ENCODE measurements around the gene UBE2G2. TPM values are rescaled to one million over a fixed set of nuclear protein-coding genes. Genes with fewer than 3 reads are reported as not detected.

The UBE2G2 gene
- total and polyA plus RNA-seq, 2 donors (not counting 3 experiments of a cell fraction or from before 2014, with no cell fraction given), result 95.0 to 114 TPM

DNA sequence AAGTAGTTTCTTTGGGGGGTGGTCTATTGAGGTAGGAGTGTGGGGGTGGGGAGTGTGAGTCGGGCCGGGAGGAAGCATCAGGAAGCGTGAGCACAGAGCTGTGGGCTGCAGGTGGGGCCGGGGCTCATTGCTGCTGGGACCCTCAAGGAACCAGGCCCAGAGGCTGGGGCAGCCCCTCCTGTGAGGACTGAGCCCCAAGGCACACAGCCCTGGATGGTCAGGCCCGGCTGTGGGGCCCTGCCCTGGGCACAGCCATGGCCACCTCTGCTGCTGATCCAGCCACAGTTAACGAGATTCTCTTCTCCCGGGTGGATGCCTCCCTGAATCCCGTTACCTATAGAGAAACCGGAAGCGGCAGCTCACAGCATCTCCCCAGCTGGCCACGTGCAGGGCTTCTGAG is 39.2 kb upstream of the UBE2G2 start:
- FAIRE-seq (no peak), DNase-seq (ENCODE audit: low read depth, low spot score) (no peak)
- BruUV-seq (replicated peaks), result no TSS peak
- Histone ChIP-seq H4K20me1 (replicated peaks; ENCODE audit: control insufficient read depth, extremely low read depth, insufficient read depth, low read length) (no peaks in the 10 kb centered on the region), H3K9ac (replicated peaks; ENCODE audit: extremely low read depth, insufficient read depth, low read length) (no peak overlapping the region), H3K36me3 (ENCODE audit: control insufficient read depth in 2 of 2, extremely low read depth in 1 of 2, insufficient read depth in 2 of 2, low read length in 2 of 2) (no peaks in the 10 kb centered on the region), H3K4me2 (ENCODE audit: insufficient read depth, low read length) (no peak overlapping the region), H3K4me1 (ENCODE audit: control insufficient read depth, extremely low read depth, insufficient read depth, low read length) (peaks cover 1% of the 10 kb centered on the region), H3K9me1 (replicated peaks; ENCODE audit: control insufficient read depth, extremely low read depth, insufficient read depth, low read length) (no peaks in the 10 kb centered on the region), H3K79me2 (ENCODE audit: control insufficient read depth, insufficient read depth, low read length) (no peaks in the 10 kb centered on the region), H2AFZ (ENCODE audit: low read depth, low read length) (no peak overlapping the region), H3K27me3 (ENCODE audit: control insufficient read depth in 2 of 2, insufficient read depth in 2 of 2, low read length in 2 of 2) (peaks cover 2 to 4% of the 10 kb centered on the region in 2 experiments), H3K4me3 (replicated peaks in 1 of 3; ENCODE audit: insufficient read depth in 1 of 3, low read depth in 1 of 3, low read length in 3 of 3) (no peak overlapping the region), H3K9me3 (replicated peaks; ENCODE audit: control insufficient read depth, insufficient read depth, low read length) (no peaks in the 10 kb centered on the region), H3K27ac (ENCODE audit: insufficient read depth, low read depth, low read length) (no peak overlapping the region)
- ChIA-PET CTCF (no interaction called here), POLR2A (no interaction called here)
- intact Hi-C loops (cut with micrococcal nuclease), result no loop called here
- no peak for TF ChIP-seq JUN (IDR thresholded peaks at IDR 0.05; ENCODE audit: borderline replicate concordance, insufficient read depth, insufficient read length, low read depth)
- TF ChIP-seq POLR2A (IDR thresholded peaks at IDR 0.05; ENCODE audit: low read depth, low read length), result no peak
- TF ChIP-seq MYC (IDR thresholded peaks at IDR 0.05; ENCODE audit: low read depth, low read length), result no peak
- no peak for TF ChIP-seq POLR2AphosphoS5 (IDR thresholded peaks at IDR 0.05; ENCODE audit: insufficient read depth, low read depth, low read length)
- TF ChIP-seq, protein P1, sequence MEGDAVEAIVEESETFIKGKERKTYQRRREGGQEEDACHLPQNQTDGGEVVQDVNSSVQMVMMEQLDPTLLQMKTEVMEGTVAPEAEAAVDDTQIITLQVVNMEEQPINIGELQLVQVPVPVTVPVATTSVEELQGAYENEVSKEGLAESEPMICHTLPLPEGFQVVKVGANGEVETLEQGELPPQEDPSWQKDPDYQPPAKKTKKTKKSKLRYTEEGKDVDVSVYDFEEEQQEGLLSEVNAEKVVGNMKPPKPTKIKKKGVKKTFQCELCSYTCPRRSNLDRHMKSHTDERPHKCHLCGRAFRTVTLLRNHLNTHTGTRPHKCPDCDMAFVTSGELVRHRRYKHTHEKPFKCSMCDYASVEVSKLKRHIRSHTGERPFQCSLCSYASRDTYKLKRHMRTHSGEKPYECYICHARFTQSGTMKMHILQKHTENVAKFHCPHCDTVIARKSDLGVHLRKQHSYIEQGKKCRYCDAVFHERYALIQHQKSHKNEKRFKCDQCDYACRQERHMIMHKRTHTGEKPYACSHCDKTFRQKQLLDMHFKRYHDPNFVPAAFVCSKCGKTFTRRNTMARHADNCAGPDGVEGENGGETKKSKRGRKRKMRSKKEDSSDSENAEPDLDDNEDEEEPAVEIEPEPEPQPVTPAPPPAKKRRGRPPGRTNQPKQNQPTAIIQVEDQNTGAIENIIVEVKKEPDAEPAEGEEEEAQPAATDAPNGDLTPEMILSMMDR (IDR thresholded peaks at IDR 0.05; ENCODE audit: extremely low read depth in 1 of 2, insufficient read depth in 1 of 2, low read depth in 1 of 2, low read length in 2 of 2), result no peak
- no peak for TF ChIP-seq FOS (IDR thresholded peaks at IDR 0.05; ENCODE audit: borderline replicate concordance, insufficient read depth, low read length)
- TF ChIP-seq EZH2 (IDR thresholded peaks at IDR 0.05; ENCODE audit: borderline replicate concordance, low read depth, low read length, severe bottlenecking), result no peak
- no peak for TF ChIP-seq GATA2 (IDR thresholded peaks at IDR 0.05; ENCODE audit: insufficient read depth, insufficient read length, low read depth, low read length)
- TF ChIP-seq, protein P2, sequence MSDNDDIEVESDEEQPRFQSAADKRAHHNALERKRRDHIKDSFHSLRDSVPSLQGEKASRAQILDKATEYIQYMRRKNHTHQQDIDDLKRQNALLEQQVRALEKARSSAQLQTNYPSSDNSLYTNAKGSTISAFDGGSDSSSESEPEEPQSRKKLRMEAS (IDR thresholded peaks at IDR 0.05; ENCODE audit: insufficient read depth, insufficient read length), result no peak
- dilution Hi-C loops (cut with MboI; ENCODE audit: extremely low pct_ligation_motif_present, low sequenced_read_pairs), result no loop called here
